Amygdala (tissue), 56 donors: ENCODE results near the gene ZFP62.

ENCODE experiments used
- DNase-seq, 56 donors: peaks; one replicate each; lab custom pipeline; 2025; lab: John Stamatoyannopoulos, UW

Gene ZFP62

GRCh38 chr5:180798193-180798592 is 62.9 kb downstream of the ZFP62 start:
- DNase-seq, result no peak
